HepG2 (cell line): Measurements from ENCODE around the gene PTX4. TPM values are rescaled to one million over a fixed set of nuclear protein-coding genes. Genes with fewer than 3 reads are reported as not detected.

Source experiments
- ATAC-seq: fragments of 200-7000 bp; cut with Tn5 transposase; 3 replicates; pipeline ENCODE4 v1.9.1; 2020; ENCODE audit warnings: mild to moderate bottlenecking, moderate library complexity
- BruUV-seq: library from RNA; stranded (reverse); fragments of 400-500 nt; replicated peaks from 2 replicates; lab custom pipeline; 2021; lab: Mats Ljungman, UMichigan
- CTCF ChIA-PET: fragments of 300-600 bp; formaldehyde crosslinking; extraction: SDS; loops from one replicate; lab custom pipeline; 2021; ENCODE audit warnings: low total read pairs, inconsistent platforms, low intra/inter-chr PET ratio; lab: Yijun Ruan, JAX
- POLR2A ChIA-PET: fragments of 350-600 bp; sonication (Branson Sonifier 250); formaldehyde crosslinking; loops from one replicate; lab custom pipeline; 2020; ENCODE audit warnings: antibody characterized with exemption, inconsistent platforms; lab: Yijun Ruan, JAX
- DNase-seq: peaks from one replicate; pipeline ENCODE4 v3.0.0-alpha.2; 2015; ENCODE audit warnings: low spot score
- FAIRE-seq: peaks from 3 replicates; lab custom pipeline; 2011; peaks lifted over from hg19 to GRCh38; lab: Jason Lieb, UNC
- H2AFZ ChIP-seq: one replicate; pipeline ENCODE4 v1.6.1; 2011; ENCODE audit warnings: low read length, inconsistent platforms
- H3K27ac ChIP-seq: fragments of 300-600 bp; 3 replicates; pipeline ENCODE4 v1.8.0; 2011; ENCODE audit warnings: mixed run types, mild to moderate bottlenecking, mixed read lengths, low read length, inconsistent platforms; ENCODE audit not compliant: insufficient read depth; ENCODE audit errors: extremely low read length
- H3K27me3 ChIP-seq, 2 experiments: fragments of 200-600 bp in 1 of 2; 2 replicates in 1 of 2; 3 replicates in 1 of 2; pipeline versions ENCODE4 v1.6.0 to v1.8.0; 2011; ENCODE audit warnings: low read length in 2 of 2, mild to moderate bottlenecking in 2 of 2, moderate library complexity in 2 of 2, inconsistent platforms in 1 of 2; ENCODE audit not compliant: insufficient read depth in 2 of 2, control insufficient read depth in 1 of 2
- H3K36me3 ChIP-seq, 2 experiments: fragments of 200-600 bp in 1 of 2; replicated peaks in 1 of 2; 2 replicates in 1 of 2; 3 replicates in 1 of 2; pipeline versions ENCODE4 v1.5.1 to v1.8.0; 2011; ENCODE audit warnings: low read length in 2 of 2, inconsistent platforms in 1 of 2; ENCODE audit not compliant: insufficient read depth in 2 of 2, control insufficient read depth in 1 of 2
- H3K4me1 ChIP-seq: 2 replicates; pipeline ENCODE4 v1.5.1; 2012; ENCODE audit warnings: low read length, inconsistent platforms; ENCODE audit not compliant: insufficient read depth
- H3K4me2 ChIP-seq: 2 replicates; pipeline ENCODE4 v1.6.0; 2011; ENCODE audit warnings: low read depth, low read length, inconsistent platforms
- H3K4me3 ChIP-seq, 3 experiments: fragments of 200-600 bp in 1 of 3; sonication (generic), shearing (Covaris generic) in 1 of 3; replicated peaks in 1 of 3; 2 replicates each; pipeline ENCODE4 v1.5.1; 2011 to 2016; ENCODE audit warnings: low read length in 3 of 3, inconsistent platforms in 2 of 3, low read depth in 2 of 3, mild to moderate bottlenecking in 2 of 3, control low read depth in 1 of 3, mixed read lengths in 1 of 3; ENCODE audit not compliant: insufficient read depth in 1 of 3
- H3K79me2 ChIP-seq: one replicate; pipeline ENCODE4 v1.6.1; 2011; ENCODE audit warnings: low read length, inconsistent platforms; ENCODE audit not compliant: insufficient read depth
- H3K9ac ChIP-seq: 2 replicates; pipeline ENCODE4 v1.6.0; 2011; ENCODE audit warnings: mild to moderate bottlenecking, low read depth, low read length, inconsistent platforms; ENCODE audit not compliant: insufficient read depth
- H3K9me3 ChIP-seq: 2 replicates; pipeline ENCODE4 v1.5.1; 2012; ENCODE audit warnings: mild to moderate bottlenecking, low read length
- H4K20me1 ChIP-seq: 2 replicates; pipeline ENCODE4 v1.6.0; 2011; ENCODE audit warnings: inconsistent platforms, mild to moderate bottlenecking, low read length, moderate library complexity; ENCODE audit not compliant: insufficient read depth
- AGO2 ChIP-seq: fragments of 200-400 bp; formaldehyde crosslinking; optimal IDR thresholded peaks from 2 replicates; pipeline ENCODE3; 2017; ENCODE audit warnings: mild to moderate bottlenecking, low read depth, low read length, moderate library complexity
- NFE2 ChIP-seq: sonication (generic); formaldehyde crosslinking; IDR thresholded peaks from 2 replicates; pipeline ENCODE4 v1.4.0; 2020; ENCODE audit warnings: missing genetic modification reagents
- POLR2G ChIP-seq: fragments of 200-400 bp; formaldehyde crosslinking; IDR thresholded peaks from 2 replicates; pipeline ENCODE4 v1.6.1; 2018; ENCODE audit warnings: mild to moderate bottlenecking, low read depth, low read length, moderate library complexity
- SNAI1 ChIP-seq: sonication (generic); formaldehyde crosslinking; IDR thresholded peaks from 2 replicates; pipeline ENCODE4 v1.5.0; 2020; ENCODE audit warnings: mild to moderate bottlenecking, missing genetic modification reagents, borderline replicate concordance
- USF2 ChIP-seq, 2 experiments: sonication (generic) in 1 of 2; formaldehyde crosslinking in 1 of 2; IDR thresholded peaks; 2 replicates each; pipeline versions ENCODE4 v1.5.1 to v1.6.1; 2011 to 2020; ENCODE audit warnings: borderline replicate concordance in 1 of 2, low read depth in 1 of 2, low read length in 1 of 2, mild to moderate bottlenecking in 1 of 2, missing genetic modification reagents in 1 of 2, moderate library complexity in 1 of 2
- ZNF678 ChIP-seq: sonication (generic); formaldehyde crosslinking; IDR thresholded peaks from 2 replicates; pipeline ENCODE4 v1.4.0; 2020; ENCODE audit warnings: mild to moderate bottlenecking, missing genetic modification reagents
- WGBS: methylation state at CpG from one replicate; pipeline ENCODE4 v1.1.6; 2017; ENCODE audit warnings: low lambda C conversion rate; 5-methylcytosine and 5-hydroxymethylcytosine counted together
- in situ Hi-C: cut with HindIII; loops from 2 replicates; pipeline ENCODE4 v1.10.0; 2017; ENCODE audit warnings: low pct_unique_long_range_greater_than_20kb; ENCODE audit not compliant: extremely low pct_ligation_motif_present
- intact Hi-C: fragments of 100-400 bp; cut with micrococcal nuclease; formaldehyde crosslinking; loops from one replicate; pipeline ENCODE4 v1.10.0; 2022; ENCODE audit not compliant: unreplicated experiment
- polyA plus RNA-seq, 8 experiments: library from polyadenylated mRNA; depleted of rRNA in 3 of 8; stranded (reverse) in 7 of 8; unstranded in 1 of 8; fragments of >200 nt; fragmentation: Illumina TruSeq in 4 of 8; extraction: Trizol in 4 of 8; gene quantifications; 2 replicates each; pipeline versions ENCODE4 v1.2.1 to v1.2.3, GENCODE V29; 2011 to 2016; ENCODE audit warnings: low read depth in 4 of 8, missing spikeins in 1 of 8, mixed read lengths in 1 of 8; ENCODE audit not compliant: insufficient read depth in 1 of 8
- total RNA-seq, 5 experiments: library from RNA; depleted of rRNA; stranded (reverse); fragments of >200 nt; fragmentation: Illumina TruSeq; extraction: Trizol; gene quantifications; 2 replicates each; pipeline ENCODE4 v1.2.3, GENCODE V29; 2016; ENCODE audit warnings: low read depth in 1 of 5

The PTX4 gene
- total and polyA plus RNA-seq, 2 of the 13 experiments (the other 11 are each of a cell fraction or from before 2014, with no cell fraction given), result 0.04 TPM; not detected in 1

DNA sequence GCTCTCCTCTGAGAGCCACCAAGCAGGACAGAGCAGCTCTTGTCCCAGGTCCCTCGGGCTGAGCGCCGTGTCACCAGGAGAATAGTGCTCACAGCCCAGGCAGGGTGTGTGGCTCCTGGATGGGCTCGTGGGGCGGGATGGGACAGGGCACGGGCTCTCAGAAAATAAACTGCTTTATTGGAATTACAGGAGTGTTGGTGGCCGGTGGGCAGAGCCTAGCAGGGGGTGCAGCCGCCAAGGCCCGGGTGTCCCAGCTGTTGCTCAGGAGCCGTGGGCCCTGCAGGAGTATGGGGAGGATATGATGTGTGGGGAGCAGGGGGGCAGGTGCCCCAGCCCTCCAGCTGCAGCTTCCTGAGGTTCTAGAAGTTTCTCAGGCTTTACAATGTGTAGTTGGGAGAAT is 21.5 kb upstream of the PTX4 start (continued):
- TF ChIP-seq USF2 (IDR thresholded peaks at IDR 0.05; ENCODE audit: low read depth, low read length) (no peak), USF2 (CRISPR knock-in tag; IDR thresholded peaks at IDR 0.05; ENCODE audit: borderline replicate concordance) (no peak), SNAI1 (no peak), NFE2 (CRISPR knock-in tag) (no peak)

DNA sequence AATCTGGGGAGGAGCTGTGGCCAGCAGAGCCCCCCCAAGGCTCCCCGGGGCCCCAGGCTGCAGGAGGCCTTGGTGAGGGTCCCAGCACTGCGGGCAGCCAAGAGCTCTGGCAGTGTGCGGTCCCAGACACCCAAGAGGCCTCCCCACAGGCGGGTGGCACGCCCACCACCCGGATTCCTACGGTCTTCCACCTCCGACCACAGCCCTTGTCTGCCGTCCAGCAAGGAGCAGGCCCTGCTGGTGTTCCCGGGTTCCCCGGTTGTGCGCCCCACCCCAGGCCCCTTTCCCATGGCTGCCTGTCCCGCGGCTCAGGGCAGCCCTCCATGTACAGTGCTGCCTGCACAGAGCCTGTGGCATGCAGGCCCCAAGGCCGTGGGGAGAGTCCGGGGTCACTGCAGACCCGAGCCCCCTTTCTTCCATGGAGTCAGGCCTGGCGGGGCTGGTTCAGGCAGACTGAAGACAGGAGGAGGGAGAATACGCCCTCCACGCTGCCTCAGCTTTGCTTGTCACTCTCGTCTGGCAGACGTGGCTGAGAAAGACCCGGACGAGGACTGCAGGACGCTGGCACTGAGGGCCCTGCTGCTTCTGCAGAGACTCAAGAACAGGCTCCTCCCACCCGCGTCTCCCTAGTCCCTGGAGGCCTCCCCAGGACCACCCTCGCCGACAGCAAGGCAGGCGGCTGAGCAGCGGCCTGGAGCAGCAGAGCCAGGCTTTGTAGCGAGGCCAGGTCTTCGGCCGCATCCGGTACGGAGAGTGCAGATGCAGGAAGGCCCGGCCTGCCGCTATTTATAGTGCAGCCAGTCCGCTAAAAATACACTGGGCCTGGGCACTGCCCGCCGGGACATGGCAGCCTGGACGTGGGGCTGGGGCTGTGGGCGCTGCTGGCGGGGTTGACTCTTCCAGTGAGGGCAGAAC is 20.8 kb upstream of the PTX4 start:
- no peaks in the 10 kb centered on the region for H4K20me1 ChIP-seq
- no peak; the same call in 2 of the 3 replicates for ATAC-seq
- FAIRE-seq, result no peak
- intact Hi-C loops, result no loop called here
- no peak overlapping the region for H3K4me2 ChIP-seq
- H3K9ac ChIP-seq, result no peak overlapping the region
- no peaks in the 10 kb centered on the region for H3K27me3 ChIP-seq
- no peak overlapping the region for H3K4me3 ChIP-seq
- no peak overlapping the region for H2AFZ ChIP-seq
- no peak for DNase-seq
- peaks cover 4 to 6% of the 10 kb centered on the region in 2 experiments; a peak in 2 of 5 replicates for H3K36me3 ChIP-seq
- no peak overlapping the region for H3K27ac ChIP-seq
- H3K79me2 ChIP-seq, result no peaks in the 10 kb centered on the region
- H3K9me3 ChIP-seq, result no peaks in the 10 kb centered on the region
- ChIA-PET POLR2A (no interaction called here), CTCF (no interaction called here)
- TF ChIP-seq POLR2G (peak; percentile 12; the same call in 1 of the 2 replicates), ZNF678 (CRISPR knock-in tag) (no peak), AGO2 (peak; percentile 82)
- no peaks in the 10 kb centered on the region for H3K4me1 ChIP-seq
- in situ Hi-C loops, result no loop called here
- no TSS peak for BruUV-seq
- WGBS, result 97% methylated on average over 6 of the region's 44 CpGs
